Lower leg skin (tissue), 4 donors: ENCODE data around the gene CABP4. TPM values are rescaled to one million over a fixed set of nuclear protein-coding genes. Genes with fewer than 3 reads are reported as not detected.

Experiments used
- DNase-seq, 2 donors: peaks; one replicate each; pipeline ENCODE4 v3.0.0-alpha.2; 2019; ENCODE audit warnings: low spot score in 2 of 2
- H3K4me3 ChIP-seq: fragments of 200-600 bp; sonication (generic); 2 replicates; pipeline ENCODE4 v1.5.1; 2017; ENCODE audit warnings: mild to moderate bottlenecking, low read depth; ENCODE audit not compliant: poor library complexity, severe bottlenecking
- POLR2A ChIP-seq, 2 donors: fragments of 450-650 bp; IDR thresholded peaks; one replicate each; pipeline ENCODE4 v1.6.1; 2016 to 2017; ENCODE audit warnings: antibody characterized with exemption in 2 of 2, mild to moderate bottlenecking in 1 of 2, moderate library complexity in 1 of 2
- WGBS, 2 donors: methylation state at CpG; one replicate each; pipeline ENCODE4 v1.1.5; 2018; 5-methylcytosine and 5-hydroxymethylcytosine counted together
- intact Hi-C: fragments of 100-400 bp; cut with DNase I; formaldehyde crosslinking; loops from one replicate; pipeline ENCODE4 v1.15.0; 2023; ENCODE audit warnings: low total_unique reads
- total RNA-seq, 4 donors: library from RNA; depleted of rRNA; stranded (reverse); fragments of >200 nt; gene quantifications; one replicate each; pipeline ENCODE4 v1.1.0, GENCODE V29; 2016
- TF ChIP-seq, protein P1 (sequence below), 3 donors: fragments of 450-650 bp; IDR thresholded peaks; one replicate each; pipeline ENCODE4 v1.5.1; 2016; ENCODE audit warnings: antibody characterized with exemption in 3 of 3, mild to moderate bottlenecking in 3 of 3, moderate library complexity in 2 of 3

The CABP4 gene
- total RNA-seq, 4 donors from 2014 or later = 0.11 to 0.25 TPM; not detected in 2

DNA sequence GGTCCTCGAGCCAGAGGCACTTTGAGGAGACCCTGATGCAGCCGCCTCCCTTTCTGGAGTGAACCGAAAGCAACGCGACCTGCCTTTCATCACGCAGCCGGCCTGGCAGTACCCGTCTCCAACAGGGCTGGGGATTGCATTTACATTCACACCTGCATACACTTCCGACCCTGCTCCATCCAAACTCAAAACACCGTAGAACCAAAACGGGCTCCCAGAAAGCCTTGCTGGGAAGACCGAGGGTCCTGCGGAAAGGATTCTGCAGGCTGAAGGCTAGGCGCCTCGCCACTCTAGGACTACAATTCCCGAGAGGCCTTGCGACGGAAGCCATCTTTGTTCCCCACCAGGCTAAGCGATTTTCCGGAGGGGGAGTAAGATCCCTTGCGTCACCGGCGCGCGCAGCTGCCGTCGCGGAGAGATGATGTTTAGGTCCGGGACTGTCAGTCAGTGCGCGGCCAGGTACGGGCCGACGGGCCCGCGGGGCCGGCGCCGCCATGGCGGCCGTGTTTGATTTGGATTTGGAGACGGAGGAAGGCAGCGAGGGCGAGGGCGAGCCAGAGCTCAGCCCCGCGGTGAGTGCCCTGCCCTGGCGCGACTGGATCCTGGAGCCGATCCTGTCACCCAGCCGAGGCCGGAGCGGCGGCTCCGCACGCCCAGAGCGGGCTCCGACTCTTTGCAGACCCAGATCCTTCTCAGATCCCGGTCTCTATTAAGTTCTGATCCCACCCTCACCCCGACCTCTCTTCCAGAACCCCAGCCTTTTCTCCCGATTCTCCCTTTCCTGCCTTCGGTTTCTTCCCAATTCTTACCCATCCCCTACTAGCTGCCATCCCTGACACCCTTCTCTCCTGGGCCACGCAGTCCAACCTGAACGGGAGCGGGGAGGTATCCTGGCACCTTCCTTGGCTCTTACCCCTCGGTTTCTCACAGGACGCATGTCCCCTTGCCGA lies 26.8 kb upstream of the CABP4 start, which contains the start of gene RPS6KB2:
Gene RPS6KB2 (plus strand): TSS at position 443 of the 950 bp plus-strand sequence. CDS start 52 bp downstream, at position 495.
- TF ChIP-seq, protein P1, sequence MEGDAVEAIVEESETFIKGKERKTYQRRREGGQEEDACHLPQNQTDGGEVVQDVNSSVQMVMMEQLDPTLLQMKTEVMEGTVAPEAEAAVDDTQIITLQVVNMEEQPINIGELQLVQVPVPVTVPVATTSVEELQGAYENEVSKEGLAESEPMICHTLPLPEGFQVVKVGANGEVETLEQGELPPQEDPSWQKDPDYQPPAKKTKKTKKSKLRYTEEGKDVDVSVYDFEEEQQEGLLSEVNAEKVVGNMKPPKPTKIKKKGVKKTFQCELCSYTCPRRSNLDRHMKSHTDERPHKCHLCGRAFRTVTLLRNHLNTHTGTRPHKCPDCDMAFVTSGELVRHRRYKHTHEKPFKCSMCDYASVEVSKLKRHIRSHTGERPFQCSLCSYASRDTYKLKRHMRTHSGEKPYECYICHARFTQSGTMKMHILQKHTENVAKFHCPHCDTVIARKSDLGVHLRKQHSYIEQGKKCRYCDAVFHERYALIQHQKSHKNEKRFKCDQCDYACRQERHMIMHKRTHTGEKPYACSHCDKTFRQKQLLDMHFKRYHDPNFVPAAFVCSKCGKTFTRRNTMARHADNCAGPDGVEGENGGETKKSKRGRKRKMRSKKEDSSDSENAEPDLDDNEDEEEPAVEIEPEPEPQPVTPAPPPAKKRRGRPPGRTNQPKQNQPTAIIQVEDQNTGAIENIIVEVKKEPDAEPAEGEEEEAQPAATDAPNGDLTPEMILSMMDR (IDR thresholded peaks at IDR 0.05) = no peak
- peak in 1 of 2 donors; percentile 79 for TF ChIP-seq POLR2A (IDR thresholded peaks at IDR 0.05)
- peak within 1 kb of the TSS; percentile 82 for H3K4me3 ChIP-seq
- DNase-seq = peak; percentile 99 to 100
- intact Hi-C loops = no loop called here
- WGBS, 2 donors = 1% methylated on average over 51 to 52 of the region's 68 CpGs

DNA sequence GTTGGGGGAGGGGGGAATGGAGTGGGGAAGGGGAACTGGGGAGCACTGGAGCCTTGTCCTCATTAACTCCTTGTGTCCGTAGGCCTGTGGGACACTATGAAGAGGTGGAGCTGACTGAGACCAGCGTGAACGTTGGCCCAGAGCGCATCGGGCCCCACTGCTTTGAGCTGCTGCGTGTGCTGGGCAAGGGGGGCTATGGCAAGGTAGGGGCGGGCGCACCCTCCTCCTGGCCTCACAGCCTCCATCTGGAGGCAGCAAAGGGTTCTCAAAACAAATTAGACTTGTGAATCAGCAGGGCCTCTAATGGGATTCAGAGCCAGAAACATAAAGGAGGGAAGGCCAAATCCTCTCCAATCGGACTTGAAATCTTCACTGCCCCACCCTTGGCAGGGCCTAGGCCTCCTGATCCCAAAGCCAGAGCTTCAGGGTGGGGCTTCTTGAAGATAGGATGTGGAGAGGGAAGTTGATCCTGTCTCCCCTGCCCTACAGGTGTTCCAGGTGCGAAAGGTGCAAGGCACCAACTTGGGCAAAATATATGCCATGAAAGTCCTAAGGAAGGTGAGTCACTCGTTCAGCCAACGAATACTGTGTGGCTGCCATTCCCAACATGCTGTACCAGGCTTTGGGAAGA lies 26.0 kb upstream of the CABP4 start:
- DNase-seq = peak in 1 of 2 donors; percentile 55
- intact Hi-C loops = no loop called here
- WGBS, 2 donors = 23 to 39% methylated on average over 12 of the region's 12 CpGs
- peak overlapping the region; percentile 82 for H3K4me3 ChIP-seq
- no peak for TF ChIP-seq POLR2A (IDR thresholded peaks at IDR 0.05)
- TF ChIP-seq, protein P1 (IDR thresholded peaks at IDR 0.05) = no peak

DNA sequence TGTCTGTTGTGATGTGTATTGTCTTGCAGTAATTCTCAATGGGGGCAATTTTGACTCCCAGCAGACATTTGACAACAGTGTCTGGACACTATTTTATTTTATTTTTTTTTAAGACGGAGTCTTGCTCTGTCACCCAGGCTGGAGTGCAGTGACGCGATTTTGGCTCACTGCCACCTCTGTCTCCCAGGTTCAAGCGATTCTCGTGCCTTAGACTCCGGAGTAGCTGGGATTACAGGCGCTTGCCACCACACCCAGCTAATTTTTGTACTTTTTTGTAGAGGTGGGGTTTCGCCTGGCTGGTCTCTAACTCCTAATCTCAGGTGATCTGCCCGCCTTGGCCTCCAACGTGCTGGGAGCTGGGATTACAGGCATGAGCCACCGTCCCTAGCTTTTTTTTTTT lies 25.4 kb upstream of the CABP4 start:
- no peak for TF ChIP-seq POLR2A (IDR thresholded peaks at IDR 0.05)
- TF ChIP-seq, protein P1 (IDR thresholded peaks at IDR 0.05) = no peak
- WGBS, 2 donors = 49 to 54% methylated on average over 11 of the region's 11 CpGs
- H3K4me3 ChIP-seq = no peak overlapping the region
- DNase-seq = no peak
- intact Hi-C loops = no loop called here

DNA sequence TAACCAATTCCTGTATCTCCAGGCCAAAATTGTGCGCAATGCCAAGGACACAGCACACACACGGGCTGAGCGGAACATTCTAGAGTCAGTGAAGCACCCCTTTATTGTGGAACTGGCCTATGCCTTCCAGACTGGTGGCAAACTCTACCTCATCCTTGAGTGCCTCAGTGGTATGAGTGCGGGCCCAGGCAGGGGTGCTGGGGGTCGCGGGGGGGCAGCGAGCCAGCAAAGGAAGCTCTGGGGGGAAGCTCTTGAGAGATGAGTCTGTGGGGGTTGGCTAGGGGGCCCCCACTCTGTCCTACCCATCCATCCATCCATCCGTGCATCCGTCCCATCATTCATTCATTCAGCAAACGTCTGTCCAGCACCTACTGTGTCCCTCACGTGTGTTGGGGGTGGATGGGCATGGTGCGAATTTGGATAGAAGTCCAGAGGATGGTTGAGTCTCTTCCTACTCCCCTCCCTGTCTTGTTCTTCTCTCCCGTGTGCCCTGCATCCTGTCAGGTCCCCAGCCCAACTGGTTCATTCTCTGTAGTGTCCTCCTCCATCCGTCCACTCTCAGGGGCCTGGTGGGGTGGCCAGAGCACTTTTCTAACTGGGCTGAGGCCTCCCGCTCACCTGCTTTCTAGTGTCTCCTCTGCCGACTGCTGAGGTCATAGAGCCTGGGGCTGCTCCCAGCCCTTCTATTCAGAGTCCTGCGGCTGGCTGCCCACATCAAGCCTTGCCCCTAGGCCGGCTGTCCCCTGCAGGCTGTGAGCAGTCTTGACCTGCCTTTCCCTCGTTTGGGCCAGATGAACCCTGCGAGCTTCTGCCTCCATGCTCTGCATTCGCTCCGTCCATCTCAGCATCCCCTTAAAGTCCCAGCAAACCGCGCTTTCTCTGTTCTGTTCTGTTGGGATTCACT lies 23.6 kb upstream of the CABP4 start:
- no peak overlapping the region for H3K4me3 ChIP-seq
- no peak for TF ChIP-seq POLR2A (IDR thresholded peaks at IDR 0.05)
- TF ChIP-seq, protein P1 (IDR thresholded peaks at IDR 0.05) = no peak
- no peak for DNase-seq
- 88 to 91% methylated on average over 24 of the region's 24 CpGs for WGBS, 2 donors
- intact Hi-C loops = no loop called here

DNA sequence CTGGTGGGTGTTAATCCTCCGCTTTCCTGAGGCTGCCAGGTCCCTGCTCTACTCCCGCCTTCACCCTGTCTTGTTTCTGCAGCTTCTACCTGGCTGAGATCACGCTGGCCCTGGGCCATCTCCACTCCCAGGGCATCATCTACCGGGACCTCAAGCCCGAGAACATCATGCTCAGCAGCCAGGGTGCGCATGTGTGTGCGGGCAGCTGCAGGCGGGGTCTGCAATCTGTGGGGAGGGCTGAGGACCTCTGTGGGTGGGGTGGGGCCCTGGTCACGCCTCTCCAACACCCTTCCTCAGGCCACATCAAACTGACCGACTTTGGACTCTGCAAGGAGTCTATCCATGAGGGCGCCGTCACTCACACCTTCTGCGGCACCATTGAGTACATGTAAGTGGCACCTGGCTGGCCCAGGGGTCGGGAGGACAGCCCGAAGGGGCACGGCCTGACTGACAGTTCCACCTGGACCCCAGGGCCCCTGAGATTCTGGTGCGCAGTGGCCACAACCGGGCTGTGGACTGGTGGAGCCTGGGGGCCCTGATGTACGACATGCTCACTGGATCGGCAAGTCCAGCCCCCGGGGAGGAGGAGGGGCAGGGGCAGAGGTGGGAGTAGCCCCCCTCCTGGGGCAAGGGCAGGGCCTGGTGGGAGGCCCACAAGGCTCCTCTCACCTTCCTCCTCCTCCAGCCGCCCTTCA lies 22.4 kb upstream of the CABP4 start:
- intact Hi-C loops = no loop called here
- DNase-seq = no peak
- TF ChIP-seq POLR2A (IDR thresholded peaks at IDR 0.05) = no peak
- TF ChIP-seq, protein P1 (IDR thresholded peaks at IDR 0.05) = no peak
- 87 to 89% methylated on average over 16 of the region's 22 CpGs for WGBS, 2 donors
- no peak overlapping the region for H3K4me3 ChIP-seq
